SK-N-SH (cell line): Measurements from ENCODE around the gene SMYD4. TPM values are rescaled to one million over a fixed set of nuclear protein-coding genes. Genes with fewer than 3 reads are reported as not detected.

Experiments used
- CTCF ChIA-PET: fragments of 300-600, 350-600 bp; formaldehyde crosslinking; extraction: SDS; loops from one replicate; lab custom pipeline; 2021; lab: Yijun Ruan, JAX
- POLR2A ChIA-PET: fragments of 350-600 bp; sonication (Branson Sonifier 250); formaldehyde crosslinking; extraction: SDS; loops from one replicate; lab custom pipeline; 2020; ENCODE audit warnings: antibody characterized with exemption, inconsistent platforms; lab: Yijun Ruan, JAX
- DNase-seq: peaks from one replicate; pipeline ENCODE4 v3.0.0; 2012
- H2AFZ ChIP-seq: fragments of 200-600 bp; sonication (generic); 2 replicates; pipeline ENCODE4 v1.8.1; 2016; ENCODE audit warnings: antibody characterized with exemption, mild to moderate bottlenecking, low read depth
- H3F3A ChIP-seq: fragments of 200-600 bp; sonication (generic); replicated peaks from 2 replicates; pipeline ENCODE3; 2016; ENCODE audit warnings: antibody characterized with exemption, mild to moderate bottlenecking; ENCODE audit not compliant: insufficient read depth
- H3K27ac ChIP-seq, 2 experiments: fragments of 200-500 bp in 1 of 2; fragments of 200-600 bp in 1 of 2; sonication (Bioruptor generic) in 1 of 2; sonication (generic), shearing (Covaris generic) in 1 of 2; 2 replicates each; pipeline versions ENCODE4 v1.5.1 to v1.6.1; 2014 to 2016; ENCODE audit warnings: low read depth in 2 of 2, inconsistent platforms in 1 of 2, low read length in 1 of 2, mild to moderate bottlenecking in 1 of 2, mixed read lengths in 1 of 2
- H3K27me3 ChIP-seq: fragments of 200-600 bp; sonication (generic), shearing (Covaris generic); 2 replicates; pipeline ENCODE4 v1.6.1; 2016; ENCODE audit warnings: mixed run types; ENCODE audit not compliant: insufficient read depth
- H3K36me3 ChIP-seq, 2 experiments: fragments of 200-500 bp in 1 of 2; fragments of 200-600 bp in 1 of 2; sonication (Bioruptor generic) in 1 of 2; sonication (generic) in 1 of 2; replicated peaks in 1 of 2; 2 replicates each; pipeline versions ENCODE3 to v1.5.1; 2014 to 2016; ENCODE audit warnings: low read length in 1 of 2, mild to moderate bottlenecking in 1 of 2; ENCODE audit not compliant: insufficient read depth in 2 of 2, control insufficient read depth in 1 of 2
- H3K4me1 ChIP-seq, 2 experiments: fragments of 200-500 bp in 1 of 2; fragments of 200-600 bp in 1 of 2; sonication (Bioruptor generic) in 1 of 2; sonication (generic), shearing (Covaris generic) in 1 of 2; 2 replicates each; pipeline versions ENCODE4 v1.5.1 to v1.6.1; 2014 to 2016; ENCODE audit warnings: low read depth in 1 of 2, low read length in 1 of 2, mixed run types in 1 of 2; ENCODE audit not compliant: insufficient read depth in 2 of 2, control insufficient read depth in 1 of 2
- H3K4me2 ChIP-seq: fragments of 200-600 bp; sonication (generic), shearing (Covaris generic); 2 replicates; pipeline ENCODE4 v1.6.1; 2017; ENCODE audit warnings: mixed run types
- H3K4me3 ChIP-seq, 2 experiments: fragments of 200-500 bp in 1 of 2; fragments of 200-600 bp in 1 of 2; sonication (Bioruptor generic) in 1 of 2; sonication (generic), shearing (Covaris generic) in 1 of 2; 2 replicates each; pipeline versions ENCODE4 v1.5.1 to v1.8.1; 2014 to 2016; ENCODE audit warnings: low read depth in 2 of 2, inconsistent platforms in 1 of 2, low read length in 1 of 2, mild to moderate bottlenecking in 1 of 2, mixed read lengths in 1 of 2, moderate library complexity in 1 of 2
- H3K79me2 ChIP-seq: fragments of 200-600 bp; sonication (generic); 2 replicates; pipeline ENCODE4 v1.8.1; 2017; ENCODE audit warnings: mild to moderate bottlenecking; ENCODE audit not compliant: insufficient read depth
- H3K9ac ChIP-seq: fragments of 200-600 bp; sonication (generic); 2 replicates; pipeline ENCODE4 v1.6.1; 2017; ENCODE audit warnings: mixed run types
- H3K9me2 ChIP-seq: fragments of 200-600 bp; sonication (generic); 2 replicates; pipeline ENCODE4 v1.6.1; 2017; ENCODE audit warnings: mixed run types
- H3K9me3 ChIP-seq: fragments of 200-600 bp; sonication (generic); 2 replicates; pipeline ENCODE4 v1.6.1; 2017; ENCODE audit warnings: mixed run types, mild to moderate bottlenecking, moderate library complexity
- H4K20me1 ChIP-seq: fragments of 200-600 bp; sonication (generic); 2 replicates; pipeline ENCODE4 v1.6.1; 2017; ENCODE audit warnings: mild to moderate bottlenecking, mixed run types; ENCODE audit not compliant: insufficient read depth
- CHD2 ChIP-seq: fragments of 150-350 bp; IDR thresholded peaks from 2 replicates; pipeline ENCODE4 v1.6.1; 2018; ENCODE audit warnings: low read length; ENCODE audit not compliant: partially characterized antibody
- EZH2phosphoT487 ChIP-seq: fragments of 200-600 bp; sonication (generic); IDR thresholded peaks from 2 replicates; pipeline ENCODE4 v1.6.1; 2017; ENCODE audit warnings: low read depth, mixed run types, mild to moderate bottlenecking, antibody characterized with exemption, moderate library complexity, borderline replicate concordance
- GABPA ChIP-seq: IDR thresholded peaks from 2 replicates; pipeline ENCODE4 v1.4.0; 2012; ENCODE audit warnings: low read depth, mild to moderate bottlenecking
- JUND ChIP-seq: IDR thresholded peaks from 2 replicates; pipeline ENCODE4 v1.4.0; 2012
- MEF2A ChIP-seq: IDR thresholded peaks from 2 replicates; pipeline ENCODE4 v1.4.0; 2012; ENCODE audit warnings: low read depth, borderline replicate concordance
- MXI1 ChIP-seq: IDR thresholded peaks from 2 replicates; pipeline ENCODE4 v1.6.1; 2012; ENCODE audit warnings: mild to moderate bottlenecking, low read depth, low read length, improper control_type of control experiment
- NRF1 ChIP-seq: IDR thresholded peaks from 2 replicates; pipeline ENCODE4 v1.6.1; 2012; ENCODE audit warnings: low read depth, mild to moderate bottlenecking, low read length
- POLR2AphosphoS5 ChIP-seq: IDR thresholded peaks from 2 replicates; pipeline ENCODE4 v1.6.1; 2012; ENCODE audit warnings: low read depth, low read length
- RCOR1 ChIP-seq: fragments of 150-350 bp; IDR thresholded peaks from 2 replicates; pipeline ENCODE4 v1.6.1; 2017; ENCODE audit warnings: antibody characterized with exemption, low read length
- RFX5 ChIP-seq: IDR thresholded peaks from 2 replicates; pipeline ENCODE4 v1.6.1; 2012; ENCODE audit warnings: mild to moderate bottlenecking, improper control_type of control experiment, low read length
- RXRA ChIP-seq: IDR thresholded peaks from 2 replicates; pipeline ENCODE4 v1.4.0; 2012; ENCODE audit warnings: low read depth, mild to moderate bottlenecking, borderline replicate concordance
- SIN3A ChIP-seq: IDR thresholded peaks from 2 replicates; pipeline ENCODE4 v1.6.1; 2012; ENCODE audit warnings: low read depth, mild to moderate bottlenecking, low read length, moderate library complexity, borderline replicate concordance
- SMC3 ChIP-seq: IDR thresholded peaks from 2 replicates; pipeline ENCODE4 v1.6.1; 2012; ENCODE audit warnings: low read depth, low read length, improper control_type of control experiment
- TAF1 ChIP-seq: IDR thresholded peaks from 2 replicates; pipeline ENCODE4 v1.6.1; 2012; ENCODE audit warnings: low read depth, mild to moderate bottlenecking, low read length, moderate library complexity, borderline replicate concordance
- TCF12 ChIP-seq: IDR thresholded peaks from 2 replicates; pipeline ENCODE4 v1.4.0; 2012
- USF1 ChIP-seq: IDR thresholded peaks from 2 replicates; pipeline ENCODE4 v1.4.0; 2012; ENCODE audit warnings: low read depth, borderline replicate concordance
- WGBS: methylation state at CpG from one replicate; pipeline ENCODE4 v1.1.6; 2017; ENCODE audit warnings: low lambda C conversion rate; 5-methylcytosine and 5-hydroxymethylcytosine counted together
- polyA plus RNA-seq, 3 experiments: library from polyadenylated mRNA; depleted of rRNA; stranded (reverse); fragments of >200 nt; gene quantifications; 2 replicates each; pipeline ENCODE4 v1.2.3, GENCODE V29; 2012
- TF ChIP-seq, protein P1 (sequence below): IDR thresholded peaks from 2 replicates; pipeline ENCODE4 v1.4.0; 2012; ENCODE audit warnings: low read depth, borderline replicate concordance
- TF ChIP-seq, protein P2 (sequence below): fragments of 150-350 bp; IDR thresholded peaks from 2 replicates; pipeline ENCODE4 v1.6.1; 2016; ENCODE audit warnings: mild to moderate bottlenecking, low read depth, low read length

SMYD4 gene
- polyA plus RNA-seq, 1 of the 3 experiments (the other 2 are of a cell fraction), result 4.9 TPM

DNA sequence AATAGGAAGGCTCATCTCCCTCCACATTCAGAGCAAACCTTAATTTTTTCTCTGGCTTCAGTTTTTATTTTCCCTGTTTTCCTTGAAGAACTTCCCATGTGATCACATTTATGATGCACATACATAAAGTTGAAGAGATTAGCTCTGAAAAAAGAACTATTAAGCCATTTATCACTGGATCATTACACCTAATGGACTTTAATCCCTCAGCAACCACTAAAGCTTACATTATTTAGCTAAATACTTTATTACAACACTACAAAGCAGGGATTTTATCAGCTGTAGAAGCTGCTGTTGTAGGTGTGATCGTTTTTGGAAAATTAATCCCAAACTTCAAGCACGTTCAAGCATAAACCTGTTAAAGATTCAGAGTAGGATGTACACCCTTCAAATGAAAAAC lies 21.1 kb downstream of the SMYD4 start:
- Histone ChIP-seq H3K27me3 (no peaks in the 10 kb centered on the region), H3K36me3 (peaks cover 10 to 13% of the 10 kb centered on the region in 2 experiments), H3F3A (no peaks in the 10 kb centered on the region), H4K20me1 (no peaks in the 10 kb centered on the region), H3K4me3 (no peak overlapping the region), H3K9me2 (no peaks in the 10 kb centered on the region), H3K79me2 (peaks cover 4% of the 10 kb centered on the region; the same call in 1 of the 2 replicates), H3K4me2 (no peak overlapping the region), H3K4me1 (no peaks in the 10 kb centered on the region), H3K27ac (no peak overlapping the region), H2AFZ (no peak overlapping the region), H3K9me3 (no peaks in the 10 kb centered on the region), H3K9ac (no peak overlapping the region)
- ChIA-PET POLR2A (no interaction called here), CTCF (no interaction called here)
- no peak for TF ChIP-seq GABPA
- 82% methylated on average over 2 of the region's 2 CpGs for WGBS
- no peak for DNase-seq

GRCh38 chr17:1807890-1808289 lies 21.8 kb downstream of the SMYD4 start:
- no peak overlapping the region for H3K4me2 ChIP-seq
- H4K20me1 ChIP-seq, result no peaks in the 10 kb centered on the region
- H3K9me2 ChIP-seq, result no peaks in the 10 kb centered on the region
- H3K9me3 ChIP-seq, result no peaks in the 10 kb centered on the region
- peaks cover 4% of the 10 kb centered on the region; the same call in 1 of the 2 replicates for H3K79me2 ChIP-seq
- POLR2A ChIA-PET, result no interaction called here
- no peak overlapping the region for H3K27ac ChIP-seq
- no peak overlapping the region for H3K9ac ChIP-seq
- peaks cover 10 to 13% of the 10 kb centered on the region in 2 experiments for H3K36me3 ChIP-seq
- no peak for DNase-seq
- no peak overlapping the region for H3K4me3 ChIP-seq
- H3K27me3 ChIP-seq, result no peaks in the 10 kb centered on the region
- no peak for TF ChIP-seq EZH2phosphoT487
- TF ChIP-seq NRF1, result no peak
- no peak for TF ChIP-seq TCF12
- TF ChIP-seq SIN3A, result no peak
- TF ChIP-seq CHD2, result no peak
- no peak for TF ChIP-seq POLR2AphosphoS5
- no peak for TF ChIP-seq USF1
- TF ChIP-seq MEF2A, result no peak
- TF ChIP-seq, protein P1, sequence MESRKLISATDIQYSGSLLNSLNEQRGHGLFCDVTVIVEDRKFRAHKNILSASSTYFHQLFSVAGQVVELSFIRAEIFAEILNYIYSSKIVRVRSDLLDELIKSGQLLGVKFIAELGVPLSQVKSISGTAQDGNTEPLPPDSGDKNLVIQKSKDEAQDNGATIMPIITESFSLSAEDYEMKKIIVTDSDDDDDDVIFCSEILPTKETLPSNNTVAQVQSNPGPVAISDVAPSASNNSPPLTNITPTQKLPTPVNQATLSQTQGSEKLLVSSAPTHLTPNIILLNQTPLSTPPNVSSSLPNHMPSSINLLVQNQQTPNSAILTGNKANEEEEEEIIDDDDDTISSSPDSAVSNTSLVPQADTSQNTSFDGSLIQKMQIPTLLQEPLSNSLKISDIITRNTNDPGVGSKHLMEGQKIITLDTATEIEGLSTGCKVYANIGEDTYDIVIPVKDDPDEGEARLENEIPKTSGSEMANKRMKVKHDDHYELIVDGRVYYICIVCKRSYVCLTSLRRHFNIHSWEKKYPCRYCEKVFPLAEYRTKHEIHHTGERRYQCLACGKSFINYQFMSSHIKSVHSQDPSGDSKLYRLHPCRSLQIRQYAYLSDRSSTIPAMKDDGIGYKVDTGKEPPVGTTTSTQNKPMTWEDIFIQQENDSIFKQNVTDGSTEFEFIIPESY, result no peak
- no peak for TF ChIP-seq SMC3
- no peak for TF ChIP-seq MXI1
- TF ChIP-seq JUND, result no peak
- no peak for TF ChIP-seq TAF1
- TF ChIP-seq RFX5, result no peak
- TF ChIP-seq GABPA, result no peak
- TF ChIP-seq RCOR1, result no peak
- TF ChIP-seq, protein P2, sequence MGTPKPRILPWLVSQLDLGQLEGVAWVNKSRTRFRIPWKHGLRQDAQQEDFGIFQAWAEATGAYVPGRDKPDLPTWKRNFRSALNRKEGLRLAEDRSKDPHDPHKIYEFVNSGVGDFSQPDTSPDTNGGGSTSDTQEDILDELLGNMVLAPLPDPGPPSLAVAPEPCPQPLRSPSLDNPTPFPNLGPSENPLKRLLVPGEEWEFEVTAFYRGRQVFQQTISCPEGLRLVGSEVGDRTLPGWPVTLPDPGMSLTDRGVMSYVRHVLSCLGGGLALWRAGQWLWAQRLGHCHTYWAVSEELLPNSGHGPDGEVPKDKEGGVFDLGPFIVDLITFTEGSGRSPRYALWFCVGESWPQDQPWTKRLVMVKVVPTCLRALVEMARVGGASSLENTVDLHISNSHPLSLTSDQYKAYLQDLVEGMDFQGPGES, result no peak
- no peak for TF ChIP-seq RXRA
- CTCF ChIA-PET, result no interaction called here
- H2AFZ ChIP-seq, result no peak overlapping the region
- no peaks in the 10 kb centered on the region for H3K4me1 ChIP-seq
- 95% methylated on average over 6 of the region's 6 CpGs for WGBS
- H3F3A ChIP-seq, result no peaks in the 10 kb centered on the region
